ENCODE results near the gene ZNF808. TPM values are rescaled to one million over a fixed set of nuclear protein-coding genes. Genes with fewer than 3 reads are reported as not detected.
A peak's percentile ranks its signal among the peaks of the same experiment; 100 is the strongest.
"Not testable (repeated sequence)": the region's sequence is repeated elsewhere in the genome, so short reads cannot be mapped to it uniquely, and the experiment has no call there.

ZNF808 gene
- total RNA-seq, 2 experiments from 2014 or later, result 21.1 to 25.7 TPM

DNA sequence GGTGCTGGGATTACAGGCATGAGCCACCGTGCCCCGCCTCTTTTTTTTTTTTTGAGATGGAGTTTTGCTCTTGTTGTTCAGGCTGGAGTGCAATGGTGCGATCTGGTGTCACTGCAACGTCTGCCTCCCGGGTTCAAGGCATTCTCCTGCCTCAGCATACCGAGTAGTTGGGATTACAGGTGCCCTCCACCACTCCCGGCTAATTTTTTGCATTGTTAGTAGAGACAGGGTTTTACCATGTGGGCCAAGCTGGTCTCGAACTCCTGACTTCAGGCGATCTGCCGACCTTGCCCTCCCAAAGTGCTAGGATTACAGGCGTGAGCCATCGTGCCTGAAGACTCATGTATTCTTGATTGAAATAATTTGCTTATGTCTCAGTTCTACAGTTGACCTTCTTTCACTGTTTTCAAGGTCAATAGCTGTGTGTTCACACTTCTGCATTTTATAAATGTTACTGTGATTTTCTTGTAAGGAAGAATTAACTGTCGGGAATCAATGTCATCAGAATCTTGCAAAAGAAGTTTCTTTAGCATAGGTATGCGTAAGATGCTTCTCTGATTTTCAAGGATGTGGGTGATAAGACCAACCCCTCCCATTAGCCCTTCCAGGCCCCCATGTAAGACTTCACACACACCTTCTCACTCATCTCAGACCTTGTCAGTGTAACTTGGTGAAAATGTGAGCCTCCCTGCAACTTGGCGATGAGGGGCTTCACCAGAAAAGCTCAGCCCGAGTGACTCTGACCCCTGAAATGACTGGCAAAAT, 29.9 kb downstream of the ZNF808 start:
- H3K4me1 Mint-ChIP-seq, result no peaks in the 10 kb centered on the region
- peaks cover 93% of the 10 kb centered on the region for H3K36me3 Mint-ChIP-seq
- peaks cover 67% of the 10 kb centered on the region for H3K9me3 Mint-ChIP-seq
- H3K27ac Mint-ChIP-seq, result no peak overlapping the region
- H3K27me3 Mint-ChIP-seq, result no peaks in the 10 kb centered on the region
- DNase-seq, result no peak
- H3K4me3 Mint-ChIP-seq, result no peak overlapping the region

DNA sequence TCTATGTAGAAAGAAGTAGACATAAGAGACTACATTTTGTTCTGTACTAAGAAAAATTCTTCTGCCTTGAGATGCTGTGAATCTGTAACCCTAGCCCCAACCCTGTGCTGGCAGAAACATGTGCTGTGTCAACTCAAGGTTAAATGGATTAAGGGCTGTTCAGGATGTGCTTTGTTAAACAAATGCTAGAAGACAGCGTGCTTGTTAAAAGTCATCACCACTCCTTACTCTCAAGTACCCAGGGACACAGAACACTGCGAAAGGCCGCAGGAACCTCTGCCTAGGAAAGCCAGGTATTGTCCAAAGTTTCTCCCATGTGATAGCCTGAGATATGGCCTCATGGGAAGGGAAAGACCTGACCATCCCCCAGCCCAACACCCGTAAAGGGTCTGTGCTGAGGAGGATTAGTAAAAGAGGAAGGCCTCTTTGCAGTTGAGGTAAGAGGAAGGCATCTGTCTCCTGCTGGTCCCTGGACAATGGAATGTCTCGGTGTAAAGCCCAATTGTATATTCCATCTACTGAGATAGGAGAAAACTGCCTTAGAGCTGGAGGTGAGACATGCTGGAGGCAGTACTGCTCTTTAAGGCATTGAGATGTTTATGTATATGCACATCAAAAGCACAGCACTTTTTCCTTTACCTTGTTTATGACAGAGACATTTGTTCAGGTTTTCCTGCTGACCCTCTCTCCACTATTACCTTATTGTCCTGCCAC, 31.4 kb downstream of the ZNF808 start:
- not testable (repeated sequence) for H3K27me3 Mint-ChIP-seq, DNase-seq, H3K4me1 Mint-ChIP-seq, H3K27ac Mint-ChIP-seq, H3K4me3 Mint-ChIP-seq
- H3K9me3 Mint-ChIP-seq, result peaks cover 64% of the 10 kb centered on the region
- peaks cover 93% of the 10 kb centered on the region for H3K36me3 Mint-ChIP-seq

DNA sequence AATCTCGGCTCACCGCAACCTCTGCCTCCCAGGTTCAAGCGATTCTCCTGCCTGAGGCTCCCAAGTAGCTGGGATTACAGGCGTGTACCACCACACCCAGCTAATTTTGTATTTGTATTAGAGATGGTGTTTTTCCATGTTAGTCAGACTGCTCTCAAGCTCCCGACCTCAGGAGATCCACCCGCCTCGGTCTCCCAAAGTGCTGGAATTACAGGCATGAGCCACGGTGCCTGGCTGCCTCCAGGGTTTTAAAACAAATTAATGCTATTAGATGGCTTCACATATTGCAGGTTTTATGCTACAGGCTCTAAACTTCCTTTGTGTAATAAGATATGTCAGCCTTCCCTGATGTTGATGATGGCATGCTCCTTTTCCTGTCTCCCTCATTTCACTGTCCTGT, 34.1 kb downstream of the ZNF808 start:
- H3K4me3 Mint-ChIP-seq, H3K4me1 Mint-ChIP-seq, H3K27ac Mint-ChIP-seq, DNase-seq, H3K27me3 Mint-ChIP-seq: not testable (repeated sequence)
- H3K36me3 Mint-ChIP-seq, result peaks cover 92% of the 10 kb centered on the region
- H3K9me3 Mint-ChIP-seq, result peaks cover 61% of the 10 kb centered on the region

- H3K27me3 Mint-ChIP-seq, result no peaks in the 10 kb centered on the region
- no peak overlapping the region for H3K4me3 Mint-ChIP-seq
- H3K27ac Mint-ChIP-seq, result no peak overlapping the region
- H3K9me3 Mint-ChIP-seq, result peaks cover 41% of the 10 kb centered on the region
- H3K36me3 Mint-ChIP-seq, result peaks cover 70% of the 10 kb centered on the region
- peaks cover 10% of the 10 kb centered on the region for H3K4me1 Mint-ChIP-seq
- DNase-seq, result no peak
Measured at GRCh38 chr19:52566121-52566520, 38.7 kb downstream of the ZNF808 start.

GRCh38 chr19:52566588-52566987, 39.1 kb downstream of the ZNF808 start:
- no peak overlapping the region for H3K27ac Mint-ChIP-seq
- peaks cover 70% of the 10 kb centered on the region for H3K36me3 Mint-ChIP-seq
- peaks cover 13% of the 10 kb centered on the region for H3K4me1 Mint-ChIP-seq
- H3K9me3 Mint-ChIP-seq, result peaks cover 43% of the 10 kb centered on the region
- no peak for DNase-seq
- H3K4me3 Mint-ChIP-seq, result no peak overlapping the region
- no peaks in the 10 kb centered on the region for H3K27me3 Mint-ChIP-seq

GRCh38 chr19:52567921-52568320, 40.5 kb downstream of the ZNF808 start:
- Mint-ChIP-seq H3K9me3 (peaks cover 42% of the 10 kb centered on the region), H3K27ac (no peak overlapping the region), H3K4me3 (no peak overlapping the region), H3K4me1 (peaks cover 20% of the 10 kb centered on the region), H3K36me3 (peaks cover 70% of the 10 kb centered on the region), H3K27me3 (no peaks in the 10 kb centered on the region)
- no peak for DNase-seq

- peak overlapping the region; percentile 94 for H3K4me3 Mint-ChIP-seq
- DNase-seq, H3K27ac Mint-ChIP-seq, H3K27me3 Mint-ChIP-seq: not testable (repeated sequence)
- H3K4me1 Mint-ChIP-seq, result peaks cover 20% of the 10 kb centered on the region
- peaks cover 36% of the 10 kb centered on the region for H3K9me3 Mint-ChIP-seq
- H3K36me3 Mint-ChIP-seq, result peaks cover 70% of the 10 kb centered on the region
Measured at GRCh38 chr19:52569638-52569999, 42.2 kb downstream of the ZNF808 start.

GRCh38 chr19:52570000-52570861, 42.8 kb downstream of the ZNF808 start, which contains the start of gene ZNF701:
Gene ZNF701 (plus strand): TSS chr19:52570287. CDS start chr19:52574148, 3,861 bp downstream.
- peaks cover 20% of the 10 kb centered on the region for H3K4me1 Mint-ChIP-seq
- peak; percentile 94 for DNase-seq
- H3K9me3 Mint-ChIP-seq, result peaks cover 33% of the 10 kb centered on the region
- H3K36me3 Mint-ChIP-seq, result peaks cover 71% of the 10 kb centered on the region
- no peaks in the 10 kb centered on the region for H3K27me3 Mint-ChIP-seq
- peak within 1 kb of the TSS; percentile 94 for H3K27ac Mint-ChIP-seq
- peak within 1 kb of the TSS; percentile 94 for H3K4me3 Mint-ChIP-seq

DNA sequence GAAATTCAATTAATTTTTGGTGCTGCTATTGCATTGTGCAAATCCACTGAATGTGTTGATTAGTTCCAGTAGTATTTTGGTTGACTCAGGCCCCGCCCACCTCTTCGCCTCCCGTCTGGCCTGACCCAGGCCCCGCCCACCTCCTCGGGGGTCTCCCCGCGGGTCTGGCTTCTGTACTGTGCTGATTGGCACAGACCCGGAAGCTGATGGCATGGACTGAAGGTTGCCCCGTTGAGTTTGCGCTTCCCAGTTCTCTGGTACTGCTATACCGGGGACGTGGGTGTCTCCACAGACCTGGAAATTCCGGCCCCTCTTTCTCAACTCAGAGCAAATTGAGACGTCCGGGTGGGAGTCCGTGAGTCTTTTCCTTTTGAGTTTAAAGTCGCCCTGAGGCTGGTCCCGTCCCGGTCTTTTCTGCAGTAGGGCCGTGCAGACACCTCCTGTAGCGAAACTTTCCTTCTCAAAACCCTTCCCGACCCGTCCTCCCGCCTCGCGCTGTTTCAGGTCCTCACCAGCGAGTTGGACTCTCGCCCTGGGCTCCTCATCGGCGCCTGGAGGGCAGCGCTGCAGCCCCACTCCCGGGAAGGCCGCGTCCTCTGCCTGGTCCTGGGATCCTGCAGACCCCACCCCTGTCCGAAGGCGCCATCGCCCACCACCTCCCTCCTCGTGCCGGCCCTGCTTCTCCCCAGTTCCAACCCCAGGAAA, 57.4 kb downstream of the ZNF808 start:
- peaks cover 47% of the 10 kb centered on the region for H3K9me3 Mint-ChIP-seq
- H3K36me3 Mint-ChIP-seq, result peaks cover 82% of the 10 kb centered on the region
- DNase-seq, result no peak
- no peaks in the 10 kb centered on the region for H3K4me1 Mint-ChIP-seq
- H3K27me3 Mint-ChIP-seq, result no peaks in the 10 kb centered on the region
- H3K27ac Mint-ChIP-seq, result no peak overlapping the region
- H3K4me3 Mint-ChIP-seq, result no peak overlapping the region

DNA sequence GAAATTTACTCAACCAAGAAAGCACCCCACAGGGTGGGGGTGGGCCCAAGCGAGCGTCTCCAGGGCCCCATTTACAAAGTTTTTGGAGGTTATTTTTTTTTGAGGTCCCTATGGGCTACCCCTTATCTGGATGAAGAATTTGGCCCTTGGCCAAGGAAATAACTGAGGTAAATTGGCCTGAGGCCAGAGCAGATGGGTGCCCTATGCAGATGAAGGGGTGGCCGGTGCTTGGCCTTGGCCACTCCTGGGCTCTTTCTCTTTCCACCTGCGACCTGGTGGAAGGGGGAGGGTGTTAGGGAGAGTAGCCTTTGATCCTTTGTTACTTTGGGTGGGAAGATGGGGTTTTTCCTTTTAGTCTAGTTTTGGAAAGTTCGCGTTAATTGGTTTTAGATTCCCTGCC, 58.1 kb downstream of the ZNF808 start:
- H3K4me3 Mint-ChIP-seq, result no peak overlapping the region
- no peak for DNase-seq
- H3K9me3 Mint-ChIP-seq, result peaks cover 50% of the 10 kb centered on the region
- peaks cover 82% of the 10 kb centered on the region for H3K36me3 Mint-ChIP-seq
- H3K4me1 Mint-ChIP-seq, result no peaks in the 10 kb centered on the region
- H3K27ac Mint-ChIP-seq, result no peak overlapping the region
- no peaks in the 10 kb centered on the region for H3K27me3 Mint-ChIP-seq

- Mint-ChIP-seq H3K27me3 (no peaks in the 10 kb centered on the region), H3K4me3 (no peak overlapping the region), H3K36me3 (peaks cover 81% of the 10 kb centered on the region), H3K4me1 (no peaks in the 10 kb centered on the region), H3K9me3 (peaks cover 34% of the 10 kb centered on the region), H3K27ac (no peak overlapping the region)
- DNase-seq, result no peak
Measured at GRCh38 chr19:52590728-52591127, 63.3 kb downstream of the ZNF808 start.

- H3K27ac Mint-ChIP-seq, result no peak overlapping the region
- no peaks in the 10 kb centered on the region for H3K4me1 Mint-ChIP-seq
- DNase-seq, result no peak
- no peaks in the 10 kb centered on the region for H3K27me3 Mint-ChIP-seq
- peaks cover 84% of the 10 kb centered on the region for H3K36me3 Mint-ChIP-seq
- H3K9me3 Mint-ChIP-seq, result peaks cover 43% of the 10 kb centered on the region
- no peak overlapping the region for H3K4me3 Mint-ChIP-seq
Measured at GRCh38 chr19:52592301-52592700, 64.8 kb downstream of the ZNF808 start.

DNA sequence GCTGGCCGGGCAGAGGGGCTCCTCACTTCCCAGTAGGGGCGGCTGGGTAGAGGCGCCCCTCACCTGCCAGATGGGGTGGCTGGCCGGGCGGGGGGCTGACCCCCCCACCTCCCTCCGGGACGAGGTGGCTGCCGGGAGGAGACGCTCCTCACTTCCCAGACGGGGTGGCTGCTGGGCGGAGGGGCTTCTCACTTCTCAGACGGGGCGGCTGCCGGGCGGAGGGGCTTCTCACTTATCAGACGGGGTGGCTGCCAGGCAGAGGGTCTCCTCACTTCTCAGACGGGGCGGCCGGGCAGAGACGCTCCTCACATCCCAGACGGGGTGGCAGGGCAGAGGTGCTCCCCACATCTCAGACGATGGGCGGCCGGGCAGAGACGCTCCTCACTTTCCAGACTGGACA, 66.0 kb downstream of the ZNF808 start:
- not testable (repeated sequence) for H3K27me3 Mint-ChIP-seq, DNase-seq, H3K4me1 Mint-ChIP-seq, H3K27ac Mint-ChIP-seq, H3K4me3 Mint-ChIP-seq
- Mint-ChIP-seq H3K36me3 (peaks cover 81% of the 10 kb centered on the region), H3K9me3 (peaks cover 41% of the 10 kb centered on the region)

GRCh38 chr19:52599241-52599640, 71.8 kb downstream of the ZNF808 start:
- Mint-ChIP-seq H3K27me3 (no peaks in the 10 kb centered on the region), H3K4me3 (no peak overlapping the region), H3K36me3 (peaks cover 61% of the 10 kb centered on the region), H3K27ac (no peak overlapping the region), H3K9me3 (peaks cover 35% of the 10 kb centered on the region), H3K4me1 (peaks cover 15% of the 10 kb centered on the region)
- no peak for DNase-seq
